Endothelial cell of umbilical vein (primary cell): ENCODE measurements around the gene MTARC2. TPM values are rescaled to one million over a fixed set of nuclear protein-coding genes. Genes with fewer than 3 reads are reported as not detected.

ENCODE experiments used
- BruUV-seq: library from RNA; stranded (reverse); fragments of 400-500 nt; replicated peaks from 2 replicates; lab custom pipeline; 2021; lab: Mats Ljungman, UMichigan
- CTCF ChIA-PET: fragments of 300-600, 350-600 bp; sonication (Branson Sonifier 250); formaldehyde crosslinking; loops from one replicate; lab custom pipeline; 2021; ENCODE audit warnings: antibody characterized with exemption, inconsistent platforms; lab: Charles Lee
- POLR2A ChIA-PET: fragments of 300-600, 350-600 bp; sonication (Branson Sonifier 250); formaldehyde crosslinking; loops from one replicate; lab custom pipeline; 2021; ENCODE audit warnings: antibody characterized with exemption, inconsistent platforms; lab: Charles Lee
- DNase-seq: peaks from one replicate; pipeline ENCODE4 v3.0.0-alpha.2; 2011; ENCODE audit warnings: low read depth, low spot score
- FAIRE-seq: peaks from 2 replicates; lab custom pipeline; 2011; peaks lifted over from hg19 to GRCh38; lab: Jason Lieb, UNC
- H2AFZ ChIP-seq: 2 replicates; pipeline ENCODE4 v1.6.0; 2012; ENCODE audit warnings: low read depth, low read length, control low read depth, inconsistent platforms
- H3K27ac ChIP-seq: 2 replicates; pipeline ENCODE4 v1.5.1; 2011; ENCODE audit warnings: low read depth, mild to moderate bottlenecking, control low read depth, low read length, moderate library complexity; ENCODE audit not compliant: insufficient read depth
- H3K27me3 ChIP-seq, 2 experiments: 2 replicates each; pipeline versions ENCODE4 v1.6.0 to v1.6.1; 2011; ENCODE audit warnings: low read length in 2 of 2, mixed read lengths in 1 of 2; ENCODE audit not compliant: control insufficient read depth in 2 of 2, insufficient read depth in 2 of 2
- H3K36me3 ChIP-seq, 2 experiments: 2 replicates in 1 of 2; 3 replicates in 1 of 2; pipeline ENCODE4 v1.5.1; 2011; ENCODE audit warnings: low read length in 2 of 2, mild to moderate bottlenecking in 1 of 2, moderate library complexity in 1 of 2; ENCODE audit not compliant: control insufficient read depth in 2 of 2, insufficient read depth in 2 of 2; ENCODE audit errors: extremely low read depth in 1 of 2
- H3K4me1 ChIP-seq: 3 replicates; pipeline ENCODE4 v1.5.1; 2011; ENCODE audit warnings: mild to moderate bottlenecking, low read length; ENCODE audit not compliant: control insufficient read depth, insufficient read depth; ENCODE audit errors: extremely low read depth
- H3K4me2 ChIP-seq: 2 replicates; pipeline ENCODE4 v1.6.1; 2011; ENCODE audit warnings: low read length, control low read depth, mixed read lengths; ENCODE audit not compliant: insufficient read depth
- H3K4me3 ChIP-seq, 3 experiments: fragments of 200-600 bp in 1 of 3; sonication (generic), shearing (Covaris generic) in 1 of 3; replicated peaks in 1 of 3; 2 replicates each; pipeline ENCODE4 v1.5.1; 2011 to 2016; ENCODE audit warnings: control low read depth in 3 of 3, low read length in 3 of 3, mild to moderate bottlenecking in 2 of 3, inconsistent platforms in 1 of 3, low read depth in 1 of 3, moderate library complexity in 1 of 3; ENCODE audit not compliant: insufficient read depth in 1 of 3
- H3K79me2 ChIP-seq: 2 replicates; pipeline ENCODE4 v1.6.0; 2012; ENCODE audit warnings: low read length, inconsistent platforms; ENCODE audit not compliant: control insufficient read depth, insufficient read depth
- H3K9ac ChIP-seq: replicated peaks from 2 replicates; pipeline ENCODE3; 2011; ENCODE audit warnings: low read length, control low read depth; ENCODE audit not compliant: insufficient read depth; ENCODE audit errors: extremely low read depth
- H3K9me1 ChIP-seq: replicated peaks from 3 replicates; pipeline ENCODE4 v1.6.0; 2011; ENCODE audit warnings: mild to moderate bottlenecking, low read length; ENCODE audit not compliant: control insufficient read depth, insufficient read depth; ENCODE audit errors: extremely low read depth
- H3K9me3 ChIP-seq: replicated peaks from 2 replicates; pipeline ENCODE4 v1.5.1; 2012; ENCODE audit warnings: low read length, inconsistent platforms; ENCODE audit not compliant: control insufficient read depth, insufficient read depth
- H4K20me1 ChIP-seq: replicated peaks from 2 replicates; pipeline ENCODE3; 2011; ENCODE audit warnings: mild to moderate bottlenecking, low read length; ENCODE audit not compliant: control insufficient read depth, insufficient read depth; ENCODE audit errors: extremely low read depth
- EZH2 ChIP-seq: IDR thresholded peaks from 2 replicates; pipeline ENCODE4 v1.6.1; 2012; ENCODE audit warnings: borderline replicate concordance, low read depth, mild to moderate bottlenecking, moderate library complexity, low read length, inconsistent platforms; ENCODE audit not compliant: severe bottlenecking
- FOS ChIP-seq: IDR thresholded peaks from 2 replicates; pipeline ENCODE4 v1.6.1; 2011; ENCODE audit warnings: mild to moderate bottlenecking, low read length, moderate library complexity, borderline replicate concordance; ENCODE audit not compliant: insufficient read depth
- GATA2 ChIP-seq: IDR thresholded peaks from 2 replicates; pipeline ENCODE4 v1.7.0; 2011; ENCODE audit warnings: low read depth, mild to moderate bottlenecking, moderate library complexity, mixed read lengths, low read length; ENCODE audit not compliant: insufficient read length, insufficient read depth
- JUN ChIP-seq: IDR thresholded peaks from 2 replicates; pipeline ENCODE4 v1.6.1; 2011; ENCODE audit warnings: borderline replicate concordance, low read depth; ENCODE audit not compliant: insufficient read length, insufficient read depth
- MYC ChIP-seq: IDR thresholded peaks from one replicate; pipeline ENCODE4 v1.6.1; 2011; ENCODE audit warnings: mild to moderate bottlenecking, low read depth, low read length
- POLR2A ChIP-seq: IDR thresholded peaks from 2 replicates; pipeline ENCODE4 v1.6.1; 2012; ENCODE audit warnings: low read depth, mild to moderate bottlenecking, control low read depth, low read length
- POLR2AphosphoS5 ChIP-seq: IDR thresholded peaks from 2 replicates; pipeline ENCODE4 v1.6.1; 2012; ENCODE audit warnings: low read depth, mild to moderate bottlenecking, control low read depth, low read length, moderate library complexity; ENCODE audit not compliant: insufficient read depth
- dilution Hi-C: fragments of 300-500 bp; cut with MboI; formaldehyde crosslinking; loops from one replicate; pipeline ENCODE4 v1.15.0; 2019; ENCODE audit warnings: low sequenced_read_pairs; ENCODE audit not compliant: extremely low pct_ligation_motif_present
- intact Hi-C: fragments of 100-400 bp; cut with micrococcal nuclease; formaldehyde crosslinking; loops from one replicate; pipeline ENCODE4 v1.10.0; 2022
- polyA plus RNA-seq, 4 experiments: library from polyadenylated mRNA; depleted of rRNA in 3 of 4; stranded (reverse) in 3 of 4; unstranded in 1 of 4; fragments of >200 nt; gene quantifications; 2 replicates each; pipeline versions ENCODE4 v1.2.1 to v1.2.3, GENCODE V29; 2011 to 2012; ENCODE audit warnings: missing spikeins in 1 of 4
- total RNA-seq: library from RNA; stranded (reverse); gene quantifications from 2 replicates; pipeline ENCODE4 v1.2.3, GENCODE V29; 2021
- TF ChIP-seq, protein P1 (sequence below): IDR thresholded peaks from 2 replicates; pipeline ENCODE4 v1.6.1; 2011; ENCODE audit not compliant: insufficient read depth, insufficient read length
- TF ChIP-seq, protein P2 (sequence below), 2 donors: IDR thresholded peaks; 1 replicate in 1 of 2; 2 replicates in 1 of 2; pipeline ENCODE4 v1.5.1; 2011; ENCODE audit warnings: low read length in 2 of 2, mild to moderate bottlenecking in 2 of 2, moderate library complexity in 2 of 2, control low read depth in 1 of 2, inconsistent platforms in 1 of 2, low read depth in 1 of 2; ENCODE audit not compliant: insufficient read depth in 1 of 2; ENCODE audit errors: extremely low read depth in 1 of 2

Gene MTARC2
- total and polyA plus RNA-seq, 2 donors (not counting 3 experiments of a cell fraction or from before 2014, with no cell fraction given), result 9.8 to 14.1 TPM

DNA sequence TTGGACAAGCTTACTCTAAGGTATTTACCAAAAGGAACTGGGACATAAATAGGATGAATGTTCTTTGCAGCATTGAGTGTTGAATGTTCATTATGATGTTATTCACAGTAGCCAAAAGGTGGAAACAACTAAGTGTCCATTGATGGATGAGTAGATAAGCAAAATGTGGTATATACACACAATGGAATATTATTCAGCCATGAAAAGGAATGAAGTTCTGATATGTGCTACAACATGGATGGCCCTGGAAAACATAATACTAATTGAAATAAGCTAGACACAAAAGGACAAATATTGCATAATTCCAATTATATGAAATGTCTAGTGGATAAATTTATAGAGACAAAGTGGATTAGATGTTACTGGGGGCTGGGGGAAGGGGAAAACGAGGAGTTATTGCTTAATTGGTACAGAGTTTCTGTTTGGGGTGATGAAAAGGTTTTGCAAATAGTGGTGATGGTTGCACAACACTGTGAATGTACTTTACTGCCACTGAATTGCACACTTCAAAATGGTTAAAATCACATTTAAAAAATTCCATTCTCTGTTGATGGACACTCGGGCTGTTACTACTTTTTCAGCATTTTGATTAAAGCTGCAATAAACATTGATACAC, 41.5 kb downstream of the MTARC2 start:
- TF ChIP-seq EZH2, result no peak
- no peak for TF ChIP-seq POLR2A
- no peak for TF ChIP-seq POLR2AphosphoS5
- no peak for TF ChIP-seq FOS
- TF ChIP-seq, protein P1, sequence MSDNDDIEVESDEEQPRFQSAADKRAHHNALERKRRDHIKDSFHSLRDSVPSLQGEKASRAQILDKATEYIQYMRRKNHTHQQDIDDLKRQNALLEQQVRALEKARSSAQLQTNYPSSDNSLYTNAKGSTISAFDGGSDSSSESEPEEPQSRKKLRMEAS, result no peak
- TF ChIP-seq MYC, result no peak
- TF ChIP-seq, protein P2, sequence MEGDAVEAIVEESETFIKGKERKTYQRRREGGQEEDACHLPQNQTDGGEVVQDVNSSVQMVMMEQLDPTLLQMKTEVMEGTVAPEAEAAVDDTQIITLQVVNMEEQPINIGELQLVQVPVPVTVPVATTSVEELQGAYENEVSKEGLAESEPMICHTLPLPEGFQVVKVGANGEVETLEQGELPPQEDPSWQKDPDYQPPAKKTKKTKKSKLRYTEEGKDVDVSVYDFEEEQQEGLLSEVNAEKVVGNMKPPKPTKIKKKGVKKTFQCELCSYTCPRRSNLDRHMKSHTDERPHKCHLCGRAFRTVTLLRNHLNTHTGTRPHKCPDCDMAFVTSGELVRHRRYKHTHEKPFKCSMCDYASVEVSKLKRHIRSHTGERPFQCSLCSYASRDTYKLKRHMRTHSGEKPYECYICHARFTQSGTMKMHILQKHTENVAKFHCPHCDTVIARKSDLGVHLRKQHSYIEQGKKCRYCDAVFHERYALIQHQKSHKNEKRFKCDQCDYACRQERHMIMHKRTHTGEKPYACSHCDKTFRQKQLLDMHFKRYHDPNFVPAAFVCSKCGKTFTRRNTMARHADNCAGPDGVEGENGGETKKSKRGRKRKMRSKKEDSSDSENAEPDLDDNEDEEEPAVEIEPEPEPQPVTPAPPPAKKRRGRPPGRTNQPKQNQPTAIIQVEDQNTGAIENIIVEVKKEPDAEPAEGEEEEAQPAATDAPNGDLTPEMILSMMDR (IDR thresholded peaks at IDR 0.05; ENCODE audit: extremely low read depth in 1 of 2, insufficient read depth in 1 of 2, low read depth in 1 of 2, low read length in 2 of 2), result no peak
- TF ChIP-seq JUN, result no peak
- no peak for TF ChIP-seq GATA2
- no peak for DNase-seq
- Histone ChIP-seq H3K4me1 (peaks cover 12% of the 10 kb centered on the region), H3K9ac (no peak overlapping the region), H3K27me3 (no peaks in the 10 kb centered on the region), H3K27ac (no peak overlapping the region), H3K36me3 (no peaks in the 10 kb centered on the region), H3K9me3 (no peaks in the 10 kb centered on the region), H4K20me1 (no peaks in the 10 kb centered on the region), H3K4me3 (no peak overlapping the region), H2AFZ (no peak overlapping the region), H3K79me2 (no peaks in the 10 kb centered on the region), H3K4me2 (no peak overlapping the region), H3K9me1 (no peaks in the 10 kb centered on the region)
- ChIA-PET CTCF (interaction anchor here (0.9 to 7.3 kb wide), 5 partner anchors 10 to 509 kb away, joined by 3 to 66 read pairs (median 5); no protein-coding TSS in a partner anchor), POLR2A (no interaction called here)
- BruUV-seq, result no TSS peak
- dilution Hi-C loops, result no loop called here
- no peak for FAIRE-seq
- intact Hi-C loops, result no loop called here
